Suprapubic skin (tissue), 4 donors: ENCODE results near the gene STK24. TPM values are rescaled to one million over a fixed set of nuclear protein-coding genes. Genes with fewer than 3 reads are reported as not detected.
A peak's percentile ranks its signal among the peaks of the same experiment; 100 is the strongest.

Source experiments
- DNase-seq, 2 donors: peaks; one replicate each; pipeline ENCODE4 v3.0.0-alpha.2; 2019; ENCODE audit warnings: low spot score in 2 of 2
- H3K27ac ChIP-seq: fragments of 200-600 bp; sonication (generic); one replicate; pipeline ENCODE4 v1.5.1; 2019
- H3K27me3 ChIP-seq: fragments of 200-600 bp; sonication (generic); one replicate; pipeline ENCODE4 v1.5.1; 2019
- H3K36me3 ChIP-seq: fragments of 200-600 bp; sonication (generic); one replicate; pipeline ENCODE4 v1.5.1; 2019
- H3K4me1 ChIP-seq: fragments of 200-600 bp; sonication (generic); one replicate; pipeline ENCODE4 v1.5.1; 2019
- H3K4me3 ChIP-seq: fragments of 200-600 bp; sonication (generic); one replicate; pipeline ENCODE4 v1.5.1; 2019; ENCODE audit warnings: mild to moderate bottlenecking
- H3K9me3 ChIP-seq: fragments of 200-600 bp; sonication (generic); one replicate; pipeline ENCODE4 v1.5.1; 2019
- CTCF ChIP-seq, 2 donors: fragments of 200-600 bp in 1 of 2; fragments of 450-650 bp in 1 of 2; sonication (generic) in 1 of 2; IDR thresholded peaks; one replicate each; pipeline ENCODE4 v1.5.1; 2016 to 2019; ENCODE audit warnings: antibody characterized with exemption in 2 of 2, mild to moderate bottlenecking in 1 of 2, moderate library complexity in 1 of 2
- EP300 ChIP-seq: sonication (generic); formaldehyde crosslinking; IDR thresholded peaks from one replicate; pipeline ENCODE4 v1.6.1; 2017; ENCODE audit warnings: antibody characterized with exemption
- POLR2A ChIP-seq, 2 donors: fragments of 450-650 bp; IDR thresholded peaks; one replicate each; pipeline ENCODE4 v1.6.1; 2017; ENCODE audit warnings: antibody characterized with exemption in 2 of 2, mild to moderate bottlenecking in 2 of 2, moderate library complexity in 2 of 2
- POLR2AphosphoS5 ChIP-seq, 3 donors: sonication (generic); formaldehyde crosslinking; IDR thresholded peaks; one replicate each; pipeline ENCODE4 v1.6.1; 2017; ENCODE audit warnings: antibody characterized with exemption in 3 of 3
- WGBS: methylation state at CpG from one replicate; pipeline ENCODE4 v1.1.5; 2018; 5-methylcytosine and 5-hydroxymethylcytosine counted together
- total RNA-seq, 4 donors: library from RNA; depleted of rRNA; stranded (reverse); fragments of >200 nt; gene quantifications; one replicate each; pipeline ENCODE4 v1.1.0, GENCODE V29; 2016

Gene STK24
- total RNA-seq, 4 donors from 2014 or later = 132 to 200 (median 176) TPM

- 59% methylated on average over 10 of the region's 10 CpGs for WGBS
- Histone ChIP-seq H3K36me3 (no peaks in the 10 kb centered on the region), H3K4me3 (no peak overlapping the region), H3K4me1 (peaks cover 72% of the 10 kb centered on the region), H3K27ac (no peak overlapping the region), H3K9me3 (no peaks in the 10 kb centered on the region), H3K27me3 (no peaks in the 10 kb centered on the region)
- DNase-seq = no peak
- no peak for TF ChIP-seq POLR2AphosphoS5 (IDR thresholded peaks at IDR 0.05)
- no peak for TF ChIP-seq EP300
- no peak for TF ChIP-seq POLR2A (IDR thresholded peaks at IDR 0.05)
- no peak for TF ChIP-seq CTCF (IDR thresholded peaks at IDR 0.05)
These were observed 18.7 kb downstream of the STK24 start for GRCh38 chr13:98557937-98558792.

- H3K36me3 ChIP-seq = no peaks in the 10 kb centered on the region
- 46% methylated on average over 10 of the region's 10 CpGs for WGBS
- no peak overlapping the region for H3K4me3 ChIP-seq
- H3K9me3 ChIP-seq = no peaks in the 10 kb centered on the region
- H3K27me3 ChIP-seq = no peaks in the 10 kb centered on the region
- no peak for DNase-seq
- TF ChIP-seq POLR2AphosphoS5 (IDR thresholded peaks at IDR 0.05) (no peak), CTCF (IDR thresholded peaks at IDR 0.05) (peak; percentile 12 to 31)
- H3K27ac ChIP-seq = peak overlapping the region; percentile 28
- H3K4me1 ChIP-seq = peaks cover 65% of the 10 kb centered on the region
These were observed 19.8 kb downstream of the STK24 start for GRCh38 chr13:98556968-98557631.

GRCh38 chr13:98556142-98556816 is 20.6 kb downstream of the STK24 start:
- Histone ChIP-seq H3K4me3 (no peak overlapping the region), H3K4me1 (peaks cover 61% of the 10 kb centered on the region), H3K27ac (peak overlapping the region; percentile 18), H3K9me3 (no peaks in the 10 kb centered on the region), H3K27me3 (no peaks in the 10 kb centered on the region), H3K36me3 (peaks cover 6% of the 10 kb centered on the region)
- no peak for DNase-seq
- no peak for TF ChIP-seq POLR2AphosphoS5 (IDR thresholded peaks at IDR 0.05)
- no peak for TF ChIP-seq CTCF (IDR thresholded peaks at IDR 0.05)
- no peak for TF ChIP-seq EP300
- TF ChIP-seq POLR2A (IDR thresholded peaks at IDR 0.05) = no peak
- WGBS = 87% methylated on average over 8 of the region's 8 CpGs

- Histone ChIP-seq H3K27ac (peak overlapping the region; percentile 3), H3K4me3 (no peak overlapping the region), H3K27me3 (no peaks in the 10 kb centered on the region), H3K36me3 (peaks cover 13% of the 10 kb centered on the region), H3K4me1 (peaks cover 39% of the 10 kb centered on the region), H3K9me3 (no peaks in the 10 kb centered on the region)
- DNase-seq = no peak
- TF ChIP-seq CTCF (IDR thresholded peaks at IDR 0.05) = no peak
- no peak for TF ChIP-seq POLR2AphosphoS5 (IDR thresholded peaks at IDR 0.05)
- TF ChIP-seq EP300 = no peak
- no peak for TF ChIP-seq POLR2A (IDR thresholded peaks at IDR 0.05)
- 75% methylated on average over 3 of the region's 3 CpGs for whole genome bisulfite sequencing
These were observed 27.1 kb downstream of the STK24 start for GRCh38 chr13:98549728-98550317.
